Body of pancreas (tissue), 4 donors: ENCODE results near the gene CNOT1.
"Not testable (repeated sequence)": the region's sequence is repeated elsewhere in the genome, so short reads cannot be mapped to it uniquely, and the experiment has no call there.

Experiments
- POLR2A ChIP-seq, 3 donors: fragments of 450-650 bp; IDR thresholded peaks; one replicate each; pipeline ENCODE4 v1.6.1; 2016; ENCODE audit warnings: antibody characterized with exemption in 3 of 3, mild to moderate bottlenecking in 2 of 3
- TF ChIP-seq, protein P1 (sequence below), 7 experiments: fragments of 450-650 bp in 4 of 7; fragments of 200-600 bp in 3 of 7; sonication (generic) in 3 of 7; IDR thresholded peaks; one replicate each; pipeline ENCODE4 v1.5.1; 2016 to 2019; ENCODE audit warnings: antibody characterized with exemption in 7 of 7

DNA sequence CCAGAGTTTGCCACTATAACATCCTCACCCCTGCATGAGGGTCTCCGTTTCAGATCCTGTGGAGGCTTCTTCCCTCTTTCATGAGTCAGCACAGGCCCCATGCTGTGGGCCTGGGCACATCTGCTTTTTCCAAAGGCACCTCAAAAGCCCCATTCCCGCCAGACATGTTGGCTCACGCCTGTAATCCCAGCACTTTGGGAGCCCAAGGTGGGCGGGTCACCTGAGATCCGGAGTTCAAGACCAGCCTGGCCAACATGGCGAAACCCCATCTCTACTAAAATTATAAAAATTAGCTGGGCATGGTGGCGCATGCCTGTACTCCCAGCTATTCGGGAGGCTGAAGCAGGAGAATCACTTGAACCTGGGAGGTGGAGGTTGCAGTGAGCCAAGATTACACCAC, 139.1 kb downstream of the CNOT1 start:
- TF ChIP-seq, protein P1, sequence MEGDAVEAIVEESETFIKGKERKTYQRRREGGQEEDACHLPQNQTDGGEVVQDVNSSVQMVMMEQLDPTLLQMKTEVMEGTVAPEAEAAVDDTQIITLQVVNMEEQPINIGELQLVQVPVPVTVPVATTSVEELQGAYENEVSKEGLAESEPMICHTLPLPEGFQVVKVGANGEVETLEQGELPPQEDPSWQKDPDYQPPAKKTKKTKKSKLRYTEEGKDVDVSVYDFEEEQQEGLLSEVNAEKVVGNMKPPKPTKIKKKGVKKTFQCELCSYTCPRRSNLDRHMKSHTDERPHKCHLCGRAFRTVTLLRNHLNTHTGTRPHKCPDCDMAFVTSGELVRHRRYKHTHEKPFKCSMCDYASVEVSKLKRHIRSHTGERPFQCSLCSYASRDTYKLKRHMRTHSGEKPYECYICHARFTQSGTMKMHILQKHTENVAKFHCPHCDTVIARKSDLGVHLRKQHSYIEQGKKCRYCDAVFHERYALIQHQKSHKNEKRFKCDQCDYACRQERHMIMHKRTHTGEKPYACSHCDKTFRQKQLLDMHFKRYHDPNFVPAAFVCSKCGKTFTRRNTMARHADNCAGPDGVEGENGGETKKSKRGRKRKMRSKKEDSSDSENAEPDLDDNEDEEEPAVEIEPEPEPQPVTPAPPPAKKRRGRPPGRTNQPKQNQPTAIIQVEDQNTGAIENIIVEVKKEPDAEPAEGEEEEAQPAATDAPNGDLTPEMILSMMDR (IDR thresholded peaks at IDR 0.05): not testable (repeated sequence)
- not testable (repeated sequence) for TF ChIP-seq POLR2A (IDR thresholded peaks at IDR 0.05)
